Measurements from ENCODE around the gene IMP4.

GRCh38 chr2:130352237-130352636 lies 9.5 kb downstream of the IMP4 start:
- no peak for TF ChIP-seq CTCF (conservative IDR thresholded peaks at IDR 0.05; ENCODE audit: low read depth, low read length)
- no peak for TF ChIP-seq EZH2phosphoT487 (IDR thresholded peaks at IDR 0.05; ENCODE audit: borderline replicate concordance, low read length)
